GM19467 (cell line): ENCODE measurements around the gene HEATR3.
"Not testable (repeated sequence)": the region's sequence is repeated elsewhere in the genome, so short reads cannot be mapped to it uniquely, and the experiment has no call there.

Source experiments
- ATAC-seq: cut with Tn5 transposase; IDR thresholded peaks from one replicate; pipeline ENCODE4 v1.9.1; 2021; ENCODE audit warnings: mild to moderate bottlenecking, moderate library complexity; ENCODE audit not compliant: unreplicated experiment

Gene HEATR3

GRCh38 chr16:50096791-50097190, 31.0 kb downstream of the HEATR3 start:
- ATAC-seq = no peak

GRCh38 chr16:50099957-50100648, 34.3 kb downstream of the HEATR3 start:
- ATAC-seq = no peak

DNA sequence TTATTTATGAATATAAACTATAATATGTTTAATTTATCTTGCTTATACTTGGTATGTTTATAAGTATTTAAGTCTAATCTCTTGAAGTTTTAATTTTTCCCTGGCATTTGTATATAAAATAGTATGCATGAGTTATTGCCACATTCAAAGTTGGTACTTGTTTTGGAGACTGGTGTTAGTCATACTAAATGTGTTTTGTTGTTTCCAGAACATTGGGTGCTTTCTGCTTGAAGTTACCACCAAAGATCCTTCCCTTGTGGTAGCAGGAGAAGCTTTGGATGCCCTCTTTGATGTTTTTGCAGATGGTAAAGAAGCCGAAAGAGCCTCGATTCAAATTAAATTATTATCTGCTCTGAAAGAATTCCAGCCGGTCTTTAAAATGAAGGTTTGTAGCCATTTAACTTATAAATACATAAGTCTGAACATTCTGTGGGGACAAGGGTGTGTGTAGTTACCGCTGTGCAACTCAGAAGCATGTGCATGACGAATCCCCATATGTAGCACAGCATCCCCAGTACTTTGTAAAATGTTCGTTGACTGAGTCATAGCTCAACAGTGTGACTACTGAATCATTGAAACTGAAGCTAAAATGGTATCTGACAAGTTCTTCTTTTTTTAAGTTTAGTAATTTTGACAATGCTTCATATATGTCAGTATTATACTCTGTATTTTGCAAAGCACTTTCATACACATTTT, 36.4 kb downstream of the HEATR3 start:
- ATAC-seq = no peak

DNA sequence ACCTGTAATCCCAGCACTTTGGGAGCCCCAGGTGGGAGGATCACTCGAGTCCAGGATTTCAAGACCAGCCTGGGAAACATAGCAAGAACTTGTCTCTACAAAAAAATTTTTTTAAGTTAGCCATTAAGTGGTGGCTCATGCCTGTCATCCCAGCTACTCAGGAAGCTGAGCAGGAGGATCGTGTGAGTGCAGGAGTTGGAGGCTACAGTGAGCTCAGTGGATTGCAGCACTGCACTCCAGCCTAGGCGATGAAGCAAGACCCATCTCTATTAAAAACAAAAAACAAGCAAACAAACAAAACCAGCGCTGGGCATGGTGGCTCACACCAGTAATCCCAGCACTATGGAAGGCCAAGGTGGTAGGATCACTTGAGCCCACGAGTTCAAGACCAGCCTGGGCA, 38.0 kb downstream of the HEATR3 start:
- no peak for ATAC-seq

DNA sequence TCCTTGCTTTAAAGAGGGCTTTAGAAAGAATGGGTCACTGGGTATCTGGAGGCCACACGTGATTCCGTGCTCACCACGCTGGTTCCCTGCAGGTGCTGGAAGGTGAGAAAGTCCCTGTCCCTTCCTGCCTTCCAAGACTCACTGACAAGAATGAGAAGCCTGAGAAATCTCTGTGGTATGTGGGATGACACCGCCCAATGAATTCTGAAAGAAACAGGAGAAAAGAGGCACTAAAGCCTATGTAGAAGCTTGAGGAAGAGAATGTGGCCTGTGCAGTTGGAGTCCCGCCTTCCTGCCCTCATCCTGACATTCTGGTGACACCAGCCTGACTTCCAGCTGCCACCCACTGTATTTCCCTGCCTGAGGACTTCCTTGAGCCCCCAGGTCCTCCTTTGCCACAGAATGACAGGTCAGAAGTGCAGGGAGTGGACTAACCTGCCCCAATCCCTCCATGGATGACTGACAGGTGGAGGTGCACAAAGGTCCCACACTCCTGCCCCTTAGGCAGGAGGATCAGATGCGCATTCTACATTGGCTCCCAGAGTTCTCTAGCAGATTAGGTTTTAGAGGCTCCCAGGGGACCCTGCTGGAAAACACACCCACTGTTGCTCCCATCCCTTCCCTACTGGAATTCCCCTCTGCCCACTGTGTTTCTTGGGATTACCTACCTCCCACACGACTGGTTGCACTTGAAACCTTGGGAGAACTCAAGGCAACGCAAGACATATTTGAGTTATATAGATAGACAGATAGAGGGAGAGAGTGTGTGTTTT, 48.8 kb downstream of the HEATR3 start:
- ATAC-seq = no peak

- no peak for ATAC-seq
Observed at GRCh38 chr16:50120711-50121110, 54.9 kb downstream of the HEATR3 start.

DNA sequence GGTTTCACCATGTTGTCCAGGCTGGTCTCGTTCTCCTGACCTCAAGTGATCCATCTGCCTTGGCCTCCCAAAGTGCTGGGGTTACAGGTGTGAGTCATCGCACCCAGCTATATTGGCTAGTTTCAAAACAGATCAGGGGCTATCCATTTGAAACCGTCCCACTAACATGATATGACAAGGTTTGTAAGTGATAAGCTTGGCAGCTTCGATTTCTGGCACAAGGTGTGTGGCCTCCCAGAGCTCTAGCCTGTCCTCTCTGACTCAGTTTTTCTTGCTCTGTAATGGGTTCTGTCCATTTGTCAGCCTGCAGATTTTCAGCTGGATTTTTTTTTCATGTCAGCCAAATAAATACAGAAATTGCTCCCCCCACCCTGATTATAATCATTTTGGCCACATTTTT, 55.5 kb downstream of the HEATR3 start:
- no peak for ATAC-seq

- ATAC-seq = peak; percentile 60
Observed at GRCh38 chr16:50121721-50122445, 56.1 kb downstream of the HEATR3 start.

- no peak for ATAC-seq
Observed at GRCh38 chr16:50123417-50123816, 57.6 kb downstream of the HEATR3 start.

DNA sequence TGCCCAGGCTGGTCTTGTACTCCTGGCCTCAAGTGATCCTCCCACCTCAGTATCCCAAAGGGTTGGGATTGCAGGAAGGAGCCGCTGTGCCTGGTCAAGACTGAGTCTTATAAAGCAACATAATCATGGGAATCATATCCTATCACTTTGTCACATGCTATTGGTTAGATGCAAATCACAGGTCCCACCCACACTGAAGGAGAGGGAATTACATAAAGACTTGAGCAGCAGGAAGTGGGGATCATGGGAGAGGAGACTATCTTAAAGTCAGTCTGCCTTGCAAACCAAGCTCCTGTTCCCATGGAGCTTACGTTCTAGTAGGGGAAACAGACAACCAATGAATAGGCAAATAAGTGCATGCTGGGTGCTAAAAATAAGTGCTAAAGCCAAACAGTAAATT, 59.0 kb downstream of the HEATR3 start:
- no peak for ATAC-seq

- no peak for ATAC-seq
Observed at GRCh38 chr16:50126183-50126582, 60.4 kb downstream of the HEATR3 start.

- not testable (repeated sequence) for ATAC-seq
Observed at GRCh38 chr16:50132571-50132970, 66.8 kb downstream of the HEATR3 start.

GRCh38 chr16:50133214-50133613, 67.4 kb downstream of the HEATR3 start:
- ATAC-seq = no peak

DNA sequence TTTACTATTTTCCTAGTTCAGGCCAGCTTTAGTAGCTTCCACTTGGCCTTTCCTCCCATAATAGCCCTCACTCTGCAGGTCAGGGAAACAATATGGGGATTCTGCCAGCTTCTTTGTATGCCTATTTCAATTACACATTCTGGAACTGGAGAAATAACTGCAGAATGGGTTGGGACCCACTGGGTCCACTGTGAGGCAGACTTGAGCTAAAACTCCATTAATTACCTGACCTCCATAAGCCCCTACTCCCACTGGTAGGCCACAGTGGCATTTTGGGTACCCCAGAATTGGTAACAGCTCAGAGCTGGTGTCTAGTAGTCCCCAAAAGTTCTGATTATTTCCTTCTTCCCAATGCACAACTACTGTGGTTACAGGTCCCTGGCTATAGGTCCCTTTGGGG, 70.6 kb downstream of the HEATR3 start:
- no peak for ATAC-seq

DNA sequence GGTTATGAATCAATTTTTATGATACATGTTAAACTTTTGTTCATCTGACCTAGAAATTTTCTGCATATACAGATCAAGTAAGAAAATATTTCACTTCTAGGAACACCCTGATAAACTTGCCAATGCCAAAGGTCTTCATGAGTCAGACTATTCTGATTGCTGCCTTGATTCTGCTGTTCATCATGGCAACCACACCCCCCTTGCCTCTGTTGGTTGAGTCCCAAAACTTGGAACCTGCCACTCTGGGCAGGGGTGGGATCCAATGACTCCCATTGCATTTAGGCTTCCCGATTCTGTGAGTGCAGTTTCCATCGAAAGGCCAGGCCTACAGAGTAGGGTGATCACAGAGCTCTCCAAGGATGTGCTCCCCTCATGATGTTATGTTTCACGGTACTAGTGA, 71.5 kb downstream of the HEATR3 start:
- no peak for ATAC-seq

- ATAC-seq = no peak
Observed at GRCh38 chr16:50139580-50139979, 73.8 kb downstream of the HEATR3 start.

- ATAC-seq = no peak
Observed at GRCh38 chr16:50144211-50144610, 78.4 kb downstream of the HEATR3 start.

DNA sequence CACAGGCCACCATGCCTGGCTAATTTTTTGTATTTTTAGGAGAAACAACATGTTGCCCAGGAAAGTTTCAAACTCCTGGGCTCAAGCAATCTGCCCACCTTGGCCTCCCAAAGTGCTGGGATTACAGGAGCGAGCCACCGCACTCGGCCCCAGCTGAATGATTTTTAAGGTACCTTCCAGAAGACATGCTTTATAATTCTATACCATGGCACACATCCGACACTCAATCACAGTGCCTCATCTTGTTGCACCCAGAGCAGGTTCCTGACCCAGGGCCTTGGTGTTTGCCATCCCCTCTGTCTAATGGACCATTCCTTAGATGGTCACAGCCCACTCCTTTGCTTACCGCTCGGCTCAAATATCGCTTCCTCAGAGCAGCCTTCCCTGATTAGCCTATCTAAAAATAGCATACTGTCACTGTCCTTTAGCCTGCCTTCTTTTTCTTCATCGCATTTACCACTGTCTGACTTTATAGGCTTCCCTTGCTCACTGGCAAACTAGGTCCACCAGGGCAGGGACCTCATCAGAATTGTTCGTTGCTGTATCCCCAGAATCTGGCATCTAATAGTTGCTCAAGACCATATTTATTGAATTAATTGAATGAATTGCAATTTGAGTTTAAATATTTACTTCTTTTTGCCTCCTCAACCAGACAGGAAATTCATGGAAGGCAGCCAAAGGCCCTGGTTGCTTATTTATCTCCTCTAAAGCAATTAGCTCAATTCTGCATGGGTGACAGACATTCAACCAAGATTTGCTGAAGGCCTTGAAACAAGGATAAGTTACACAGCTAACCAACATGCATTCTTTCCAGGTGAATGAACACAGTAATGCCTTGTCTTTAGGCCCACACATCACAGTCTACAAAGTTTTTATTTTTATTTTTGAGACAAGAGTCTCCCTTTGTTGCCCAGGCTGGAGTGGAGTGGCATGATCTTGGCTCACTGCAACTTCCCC, 81.0 kb downstream of the HEATR3 start:
- ATAC-seq = no peak

DNA sequence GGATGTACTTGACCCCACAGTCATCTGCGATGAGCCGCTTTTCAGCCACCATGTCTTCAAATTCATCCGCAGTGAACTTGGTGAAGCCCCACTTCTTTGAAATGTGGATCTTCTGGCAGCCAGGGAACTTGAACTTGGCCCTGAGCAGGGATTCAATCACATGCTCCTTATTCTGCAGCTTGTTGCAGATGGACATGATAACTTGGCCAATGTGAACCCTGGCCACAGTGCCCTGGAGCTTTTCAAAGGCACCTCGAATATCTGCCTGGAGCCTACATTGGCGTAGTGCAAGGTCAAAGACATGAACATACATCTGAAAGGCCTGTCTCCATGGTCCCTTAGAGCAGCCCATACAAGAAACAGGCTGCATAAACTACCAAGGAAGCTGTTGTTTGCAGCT, 85.6 kb downstream of the HEATR3 start:
- no peak for ATAC-seq

- no peak for ATAC-seq
Observed at GRCh38 chr16:50151756-50152155, 86.0 kb downstream of the HEATR3 start.
